Epidermal melanocyte (primary cell): Measurements from ENCODE around the gene ANKS1A.
A peak's percentile ranks its signal among the peaks of the same experiment; 100 is the strongest.

Source experiments
- DNase-seq: peaks from one replicate; pipeline ENCODE4 v3.0.0; 2011; ENCODE audit warnings: low spot score; ENCODE audit not compliant: insufficient read length

Gene ANKS1A

GRCh38 chr6:34957231-34957783 lies 68.3 kb downstream of the ANKS1A start:
- no peak for DNase-seq

- DNase-seq = no peak
Observed at GRCh38 chr6:34958734-34959133, 69.7 kb downstream of the ANKS1A start.

GRCh38 chr6:34959224-34959623 lies 70.2 kb downstream of the ANKS1A start:
- no peak for DNase-seq

DNA sequence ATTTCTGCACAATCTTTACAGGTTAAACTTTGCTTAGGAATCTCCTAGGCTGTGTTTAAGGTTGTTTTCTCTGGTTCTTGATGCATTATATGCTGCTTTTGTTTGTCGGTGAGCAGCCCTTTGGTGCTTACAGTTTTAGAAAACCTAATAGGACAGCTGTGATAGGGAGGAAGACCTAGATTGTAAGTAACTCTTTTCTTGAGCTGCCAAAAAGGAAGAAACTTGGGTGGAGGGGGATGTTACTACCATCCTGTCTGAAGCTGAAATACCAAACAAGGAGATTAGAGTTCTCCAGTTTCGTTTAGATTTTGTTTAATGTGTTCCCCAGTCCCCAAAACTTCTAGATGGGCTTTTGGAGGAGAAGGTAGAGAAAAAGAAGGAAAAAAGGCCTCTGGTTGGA lies 72.0 kb downstream of the ANKS1A start:
- no peak for DNase-seq

- DNase-seq = no peak
Observed at GRCh38 chr6:34961574-34961973, 72.5 kb downstream of the ANKS1A start.

GRCh38 chr6:34964564-34964963 lies 75.5 kb downstream of the ANKS1A start:
- no peak for DNase-seq

- DNase-seq = no peak
Observed at GRCh38 chr6:34967461-34967860, 78.4 kb downstream of the ANKS1A start.

DNA sequence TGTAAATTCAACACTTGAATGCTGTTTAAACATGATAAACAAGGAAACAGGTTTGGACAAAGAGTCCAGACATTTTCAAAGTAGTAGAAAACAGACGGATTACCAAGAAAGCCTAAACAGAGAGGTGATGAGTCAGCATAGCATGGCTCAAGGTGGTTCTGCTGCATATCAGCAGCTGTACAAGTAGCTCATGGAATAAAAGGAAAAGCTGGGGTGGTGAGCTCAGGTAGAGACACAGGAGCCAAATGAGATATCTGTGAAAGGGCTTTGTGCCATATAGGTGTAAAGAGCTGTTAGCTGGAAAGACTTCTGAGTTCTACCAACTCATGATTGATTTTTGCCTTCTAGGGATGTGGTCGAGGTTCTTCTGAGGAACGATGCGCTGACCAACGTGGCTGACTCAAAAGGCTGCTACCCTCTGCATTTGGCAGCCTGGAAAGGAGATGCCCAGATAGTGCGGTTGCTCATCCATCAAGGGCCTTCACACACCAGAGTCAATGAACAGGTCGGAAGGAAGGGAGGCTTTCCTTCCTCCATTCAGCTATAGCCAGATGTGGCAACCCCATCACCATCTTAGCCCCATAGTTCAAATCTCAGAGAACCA lies 80.7 kb downstream of the ANKS1A start:
- DNase-seq = no peak

- DNase-seq = no peak
Observed at GRCh38 chr6:34970488-34970887, 81.4 kb downstream of the ANKS1A start.

DNA sequence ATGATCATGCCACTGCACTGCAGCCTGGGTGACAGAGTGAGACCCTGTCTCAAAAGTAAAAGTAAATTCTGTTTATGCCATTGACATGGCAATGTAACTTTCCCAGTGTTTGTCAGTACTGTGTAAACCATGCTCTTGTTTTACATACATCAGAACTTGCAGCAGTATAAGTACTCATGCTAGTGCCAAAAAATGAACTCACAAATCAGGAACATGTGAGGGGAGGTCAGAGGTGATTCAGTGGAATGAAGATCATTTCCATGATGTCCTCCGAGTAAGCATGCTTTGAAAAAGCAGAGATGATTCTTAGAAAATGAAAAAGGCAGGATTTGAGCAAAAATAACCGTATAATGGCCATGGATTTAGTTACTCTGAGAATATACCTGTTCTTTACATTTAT lies 81.9 kb downstream of the ANKS1A start:
- no peak for DNase-seq

- DNase-seq = no peak
Observed at GRCh38 chr6:34973547-34974248, 84.6 kb downstream of the ANKS1A start.

DNA sequence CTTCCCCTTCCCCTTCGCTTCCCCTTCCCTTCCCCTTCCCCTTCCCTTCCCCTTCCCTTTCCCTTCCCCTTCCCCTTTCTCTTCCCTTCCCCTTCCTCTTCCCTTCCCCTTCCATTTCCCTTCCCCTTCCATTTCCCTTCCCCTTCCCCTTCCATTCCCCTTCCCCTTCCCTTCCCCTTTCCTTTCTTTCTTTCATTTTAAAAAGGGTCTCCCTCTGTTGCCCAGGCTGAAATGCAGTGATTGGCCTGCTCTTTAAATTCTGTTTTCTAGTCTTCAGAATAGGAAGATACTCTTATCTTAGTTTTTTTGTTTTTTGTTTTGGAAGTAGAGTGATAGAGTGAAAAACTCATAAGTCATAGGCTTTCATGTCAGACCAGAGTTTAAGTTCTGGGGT lies 85.2 kb downstream of the ANKS1A start:
- no peak for DNase-seq

GRCh38 chr6:34976239-34976638 lies 87.2 kb downstream of the ANKS1A start:
- no peak for DNase-seq

GRCh38 chr6:34979218-34979617 lies 90.2 kb downstream of the ANKS1A start:
- DNase-seq = no peak

DNA sequence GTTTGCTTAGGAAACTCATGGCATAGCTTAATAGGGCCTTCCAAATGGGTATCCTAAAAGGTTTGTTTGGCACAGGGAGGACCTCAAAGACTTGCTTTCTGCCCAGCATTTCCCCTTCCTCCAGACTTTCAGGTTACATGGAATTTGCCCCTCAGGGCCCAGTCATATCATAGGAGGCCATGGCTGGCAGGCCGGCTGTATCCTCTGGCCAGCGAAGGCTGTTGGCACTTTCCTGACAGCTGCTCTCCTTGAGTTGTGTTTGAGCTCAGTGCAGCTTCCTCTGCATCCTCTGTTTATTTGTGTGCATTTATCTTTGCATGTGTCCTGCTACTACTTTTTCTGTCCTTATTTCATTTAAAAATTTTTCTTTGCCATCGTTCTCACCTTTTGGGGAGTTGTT lies 90.9 kb downstream of the ANKS1A start:
- DNase-seq = no peak

GRCh38 chr6:34981366-34981765 lies 92.3 kb downstream of the ANKS1A start:
- no peak for DNase-seq

GRCh38 chr6:34981951-34982350 lies 92.9 kb downstream of the ANKS1A start:
- DNase-seq = no peak

- no peak for DNase-seq
Observed at GRCh38 chr6:34982424-34982852, 93.4 kb downstream of the ANKS1A start.

GRCh38 chr6:34984416-34984815 lies 95.4 kb downstream of the ANKS1A start:
- DNase-seq = no peak

- DNase-seq = no peak
Observed at GRCh38 chr6:34985236-34985635, 96.2 kb downstream of the ANKS1A start.

GRCh38 chr6:34986845-34987246 lies 97.8 kb downstream of the ANKS1A start:
- DNase-seq = peak; percentile 77

- DNase-seq = no peak
Observed at GRCh38 chr6:34987506-34987905, 98.5 kb downstream of the ANKS1A start.

- DNase-seq = peak; percentile 42
Observed at GRCh38 chr6:34990971-34991560, 102.0 kb downstream of the ANKS1A start.
